Rectal smooth muscle tissue (tissue), 1 donor: ENCODE measurements around the gene HTD2.
"Not testable (repeated sequence)": the region's sequence is repeated elsewhere in the genome, so short reads cannot be mapped to it uniquely, and the experiment has no call there.

Source experiments
- H3K27ac ChIP-seq: one replicate; pipeline ENCODE4 v1.7.0; 2013; ENCODE audit warnings: low read depth, low read length, inconsistent platforms
- H3K27me3 ChIP-seq: one replicate; pipeline ENCODE4 v1.7.0; 2013; ENCODE audit warnings: low read length; ENCODE audit not compliant: control insufficient read depth, insufficient read depth
- H3K36me3 ChIP-seq: one replicate; pipeline ENCODE4 v1.7.0; 2013; ENCODE audit warnings: low read length; ENCODE audit not compliant: control insufficient read depth, insufficient read depth
- H3K4me1 ChIP-seq: one replicate; pipeline ENCODE4 v1.7.0; 2013; ENCODE audit warnings: low read length; ENCODE audit not compliant: control insufficient read depth, insufficient read depth
- H3K4me3 ChIP-seq: one replicate; pipeline ENCODE4 v1.7.0; 2013; ENCODE audit warnings: low read length
- H3K9ac ChIP-seq: one replicate; pipeline ENCODE4 v1.7.0; 2013; ENCODE audit warnings: low read length

Gene HTD2

DNA sequence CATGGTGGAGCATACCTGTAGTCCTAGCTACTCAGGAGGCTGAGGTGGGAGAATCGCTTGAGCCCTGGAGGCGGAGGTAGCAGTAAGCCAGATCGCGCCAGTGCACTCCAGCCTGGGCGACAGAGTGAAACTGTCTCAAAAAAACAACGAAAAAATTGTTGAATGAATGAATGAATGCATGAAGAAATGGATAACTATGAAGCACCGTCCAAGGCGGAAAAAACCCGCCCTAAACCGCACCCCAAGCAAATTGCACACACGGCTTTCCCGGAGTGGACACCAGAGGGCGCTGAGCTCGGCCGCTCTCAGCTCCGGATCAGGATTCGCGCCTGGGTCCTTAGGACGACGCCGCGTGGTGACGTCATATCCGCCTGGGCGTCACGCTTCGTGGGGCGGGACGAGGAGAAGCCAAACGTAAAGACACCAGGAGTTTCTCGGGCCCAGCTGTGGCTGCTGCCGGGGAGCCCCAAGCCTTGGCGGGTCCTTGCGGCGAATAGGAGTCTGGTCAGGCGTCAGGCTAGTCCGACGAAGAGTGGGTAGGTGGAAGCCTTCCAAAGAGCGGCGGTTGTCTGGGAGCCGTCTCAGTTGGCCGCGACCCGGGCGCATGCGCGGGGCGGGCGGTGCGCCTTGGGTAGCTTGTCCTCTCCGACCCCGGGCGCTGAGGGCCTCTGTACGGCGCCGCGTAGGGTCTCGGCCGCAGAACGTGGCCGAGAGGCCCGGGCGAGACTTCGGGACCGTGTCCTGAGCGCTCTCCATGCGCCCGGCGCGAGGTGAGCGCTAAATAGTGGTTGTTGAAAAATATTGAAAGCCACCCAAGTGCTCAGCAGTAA lies at the start of gene HTD2, which contains the start of gene RPP14:
Gene HTD2 (plus strand): TSS at position 639 of the 830 bp plus-strand sequence. CDS start 11,094 bp downstream, outside the sequence.
Gene RPP14 (plus strand): TSS at position 364 of the 830 bp plus-strand sequence. CDS start 4,085 bp downstream, outside the sequence.
- peak within 1 kb of the TSS; percentile 93 for H3K9ac ChIP-seq
- no peaks in the 10 kb centered on the region for H3K27me3 ChIP-seq
- peaks cover 1% of the 10 kb centered on the region for H3K36me3 ChIP-seq
- peaks cover 16% of the 10 kb centered on the region for H3K4me1 ChIP-seq
- H3K4me3 ChIP-seq: peak within 1 kb of the TSS; percentile 98
- peak within 1 kb of the TSS; percentile 99 for H3K27ac ChIP-seq

GRCh38 chr3:58258392-58259055 lies 47.8 kb upstream of the HTD2 start:
- H3K4me1 ChIP-seq: peaks cover 5% of the 10 kb centered on the region
- no peak overlapping the region for H3K27ac ChIP-seq
- H3K4me3 ChIP-seq: no peak overlapping the region
- peaks cover 8% of the 10 kb centered on the region for H3K36me3 ChIP-seq
- no peak overlapping the region for H3K9ac ChIP-seq
- no peaks in the 10 kb centered on the region for H3K27me3 ChIP-seq

GRCh38 chr3:58260261-58260731 lies 46.0 kb upstream of the HTD2 start:
- Histone ChIP-seq H3K4me3 (no peak overlapping the region), H3K36me3 (peaks cover 8% of the 10 kb centered on the region), H3K27me3 (no peaks in the 10 kb centered on the region), H3K4me1 (no peaks in the 10 kb centered on the region), H3K27ac (no peak overlapping the region), H3K9ac (no peak overlapping the region)

GRCh38 chr3:58260733-58261132 lies 45.6 kb upstream of the HTD2 start:
- H3K4me3 ChIP-seq: no peak overlapping the region
- H3K36me3 ChIP-seq: peaks cover 8% of the 10 kb centered on the region
- no peak overlapping the region for H3K27ac ChIP-seq
- no peaks in the 10 kb centered on the region for H3K4me1 ChIP-seq
- H3K9ac ChIP-seq: no peak overlapping the region
- no peaks in the 10 kb centered on the region for H3K27me3 ChIP-seq

GRCh38 chr3:58261954-58262666 lies 44.2 kb upstream of the HTD2 start:
- Histone ChIP-seq H3K36me3 (peaks cover 11% of the 10 kb centered on the region), H3K4me3 (no peak overlapping the region), H3K4me1 (no peaks in the 10 kb centered on the region), H3K27ac (no peak overlapping the region), H3K9ac (no peak overlapping the region), H3K27me3 (no peaks in the 10 kb centered on the region)

DNA sequence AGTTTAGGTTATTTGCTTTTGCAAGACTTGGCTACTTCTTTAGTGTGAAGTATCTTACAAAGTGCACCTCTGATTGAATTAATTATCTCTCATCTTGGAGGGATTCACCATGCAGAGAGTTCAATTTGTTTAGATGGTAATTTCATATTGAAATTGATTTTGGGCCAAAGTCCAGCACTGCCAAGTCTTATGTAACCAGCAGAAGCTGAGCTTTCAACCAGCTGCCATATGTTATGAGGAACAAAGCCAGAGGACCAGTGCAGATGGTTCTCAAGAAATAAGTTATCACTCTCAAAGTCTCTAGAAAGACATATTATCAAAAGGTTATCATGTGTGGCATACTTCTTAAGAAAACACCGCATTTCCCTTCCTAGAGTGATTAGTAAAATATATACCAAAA lies 39.7 kb upstream of the HTD2 start:
- no peak overlapping the region for H3K27ac ChIP-seq
- H3K36me3 ChIP-seq: peaks cover 7% of the 10 kb centered on the region
- no peak overlapping the region for H3K4me3 ChIP-seq
- H3K27me3 ChIP-seq: no peaks in the 10 kb centered on the region
- no peaks in the 10 kb centered on the region for H3K4me1 ChIP-seq
- H3K9ac ChIP-seq: no peak overlapping the region

GRCh38 chr3:58267543-58267942 lies 38.8 kb upstream of the HTD2 start:
- H3K36me3 ChIP-seq, H3K27ac ChIP-seq, H3K27me3 ChIP-seq, H3K4me1 ChIP-seq, H3K4me3 ChIP-seq, H3K9ac ChIP-seq: not testable (repeated sequence)

DNA sequence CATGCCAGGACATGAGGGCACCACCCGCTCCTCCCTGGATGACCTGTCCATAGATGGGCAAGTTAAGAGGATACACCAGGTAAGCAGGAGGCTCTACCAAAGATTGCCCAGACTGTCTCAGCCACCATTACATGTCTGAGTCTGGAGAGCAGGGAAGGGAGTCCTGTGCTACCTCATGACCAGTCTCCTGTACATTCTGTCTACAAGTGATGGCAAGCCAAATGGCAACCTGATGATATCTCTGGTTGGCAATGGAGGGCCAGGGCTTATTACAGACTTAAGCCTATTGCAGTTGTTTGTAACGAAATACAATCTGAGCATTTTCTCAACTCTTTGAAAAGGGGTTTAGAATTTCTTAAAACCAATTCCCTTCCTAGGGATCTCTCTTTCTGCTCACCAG lies 37.0 kb upstream of the HTD2 start:
- Histone ChIP-seq H3K36me3 (peaks cover 7% of the 10 kb centered on the region), H3K4me3 (no peak overlapping the region), H3K27ac (no peak overlapping the region), H3K9ac (no peak overlapping the region), H3K4me1 (no peaks in the 10 kb centered on the region), H3K27me3 (no peaks in the 10 kb centered on the region)

DNA sequence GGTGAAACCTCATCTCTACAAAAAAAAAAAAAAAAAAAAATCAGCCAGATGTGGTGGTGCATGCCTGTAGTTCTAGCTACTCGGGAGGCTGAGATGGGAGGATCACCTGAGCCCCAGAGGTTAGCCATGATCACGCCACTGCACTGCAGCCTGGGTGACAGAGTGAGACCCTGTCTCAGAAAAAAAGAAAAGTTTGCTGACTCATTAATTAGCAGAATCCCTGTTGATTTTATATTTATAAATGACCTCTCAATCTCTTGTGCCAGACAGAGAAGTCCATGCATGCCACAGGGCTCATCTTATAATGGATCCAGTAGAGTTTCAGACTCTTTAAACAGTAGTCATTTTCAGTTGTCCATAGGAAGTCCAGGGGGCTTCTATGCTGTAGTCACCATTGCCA lies 35.8 kb upstream of the HTD2 start:
- no peaks in the 10 kb centered on the region for H3K4me1 ChIP-seq
- peaks cover 10% of the 10 kb centered on the region for H3K36me3 ChIP-seq
- H3K9ac ChIP-seq: no peak overlapping the region
- no peak overlapping the region for H3K4me3 ChIP-seq
- H3K27me3 ChIP-seq: no peaks in the 10 kb centered on the region
- H3K27ac ChIP-seq: no peak overlapping the region

DNA sequence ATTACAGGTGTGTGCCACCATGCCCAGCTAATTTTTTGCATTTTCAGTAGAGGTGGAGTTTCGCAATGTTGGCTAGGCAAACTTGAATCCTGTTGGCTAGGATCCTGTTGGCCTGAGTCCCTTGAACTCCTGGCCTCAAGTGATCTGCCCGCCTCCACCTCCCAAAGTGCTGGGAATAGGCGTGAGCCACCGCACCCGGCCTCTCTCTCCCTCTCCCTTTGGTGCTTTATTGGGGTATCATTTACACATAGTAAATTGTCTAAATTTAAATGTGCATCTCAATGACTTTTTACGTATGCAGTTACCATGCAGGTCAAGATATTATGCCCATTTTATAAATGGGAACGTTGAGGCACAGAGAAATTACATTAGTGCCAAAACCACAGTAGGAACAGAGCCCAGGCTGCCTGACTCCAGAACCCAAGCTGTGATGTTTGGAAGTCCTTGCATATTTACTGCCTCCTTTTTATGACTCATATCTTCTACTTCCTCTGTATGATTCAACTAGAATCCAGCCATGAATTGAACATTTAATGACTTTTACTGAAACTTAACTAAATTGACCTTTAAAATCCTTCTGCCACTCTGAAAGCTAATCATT lies 34.3 kb upstream of the HTD2 start:
- Histone ChIP-seq H3K9ac (no peak overlapping the region), H3K36me3 (peaks cover 8% of the 10 kb centered on the region), H3K27ac (no peak overlapping the region), H3K27me3 (no peaks in the 10 kb centered on the region), H3K4me3 (no peak overlapping the region), H3K4me1 (no peaks in the 10 kb centered on the region)

- Histone ChIP-seq H3K27me3 (no peaks in the 10 kb centered on the region), H3K4me3 (no peak overlapping the region), H3K36me3 (peaks cover 6% of the 10 kb centered on the region), H3K4me1 (no peaks in the 10 kb centered on the region), H3K27ac (no peak overlapping the region), H3K9ac (no peak overlapping the region)
Measured at GRCh38 chr3:58272891-58273290, 33.4 kb upstream of the HTD2 start.

- H3K4me3 ChIP-seq, H3K36me3 ChIP-seq, H3K27me3 ChIP-seq, H3K4me1 ChIP-seq, H3K9ac ChIP-seq, H3K27ac ChIP-seq: not testable (repeated sequence)
Measured at GRCh38 chr3:58273362-58273761, 33.0 kb upstream of the HTD2 start.
